H1 (cell line): ENCODE results near the gene CREB1. TPM values are rescaled to one million over a fixed set of nuclear protein-coding genes. Genes with fewer than 3 reads are reported as not detected.

Source experiments
- ATF2 ChIP-seq: IDR thresholded peaks from 2 replicates; pipeline ENCODE4 v1.6.1; 2012; ENCODE audit warnings: low read length, inconsistent platforms
- CHD7 ChIP-seq: fragments of 300-600 bp; sonication (generic); IDR thresholded peaks from 2 replicates; pipeline ENCODE4 v1.7.1; 2012; ENCODE audit warnings: low read length, moderate library complexity, mild to moderate bottlenecking, inconsistent platforms; ENCODE audit not compliant: insufficient replicate concordance
- EP300 ChIP-seq, 2 experiments: IDR thresholded peaks; 1 replicate in 1 of 2; 2 replicates in 1 of 2; pipeline ENCODE4 v1.6.1; 2011 to 2012; ENCODE audit warnings: low read depth in 2 of 2, low read length in 2 of 2, mild to moderate bottlenecking in 2 of 2, borderline replicate concordance in 1 of 2, inconsistent platforms in 1 of 2, moderate library complexity in 1 of 2
- GABPA ChIP-seq: IDR thresholded peaks from 2 replicates; pipeline ENCODE4 v1.6.1; 2011; ENCODE audit warnings: mild to moderate bottlenecking, low read length, moderate library complexity, borderline replicate concordance; ENCODE audit not compliant: insufficient read depth
- HDAC6 ChIP-seq: IDR thresholded peaks from one replicate; pipeline ENCODE4 v1.7.1; 2012; ENCODE audit warnings: low read depth, mild to moderate bottlenecking, inconsistent platforms, low read length, moderate library complexity
- MAX ChIP-seq: IDR thresholded peaks from 2 replicates; pipeline ENCODE4 v1.6.1; 2012; ENCODE audit warnings: inconsistent platforms
- POLR2AphosphoS5 ChIP-seq: IDR thresholded peaks from 2 replicates; pipeline ENCODE4 v1.6.1; 2011; ENCODE audit warnings: low read depth, low read length
- RAD21 ChIP-seq, 2 experiments: IDR thresholded peaks in 1 of 2; conservative IDR thresholded peaks in 1 of 2; 2 replicates each; pipeline ENCODE4 v1.6.1; 2011; ENCODE audit warnings: low read depth in 2 of 2, low read length in 2 of 2, improper control_type of control experiment in 1 of 2, inconsistent platforms in 1 of 2, mild to moderate bottlenecking in 1 of 2, moderate library complexity in 1 of 2
- YY1 ChIP-seq: IDR thresholded peaks from 2 replicates; pipeline ENCODE4 v1.6.1; 2011; ENCODE audit warnings: low read depth, mild to moderate bottlenecking, low read length
- polyA plus RNA-seq, 7 experiments: library from polyadenylated mRNA; depleted of rRNA in 3 of 7; stranded (reverse) in 5 of 7; unstranded in 2 of 7; fragments of >200 nt in 5 of 7; fragments of 200-250 nt in 2 of 7; gene quantifications; 1 replicate in 5 of 7; 2 replicates in 1 of 7; 4 replicates in 1 of 7; pipeline versions ENCODE4 v1.2.1 to v1.2.3, GENCODE V29; 2011 to 2013; ENCODE audit warnings: missing spikeins in 2 of 7, mixed read lengths in 2 of 7
- total RNA-seq: library from RNA; stranded (reverse); fragmentation: NEBNext Ultra II Directional; extraction: Animal tissue kit (Norgen Biotek cat#: 25700); gene quantifications from 2 replicates; pipeline ENCODE4 v1.2.1, GENCODE V29; 2021

Gene CREB1
- total and polyA plus RNA-seq, 2 of the 8 experiments (the other 6 are each of a cell fraction or from before 2014, with no cell fraction given): 46.3 to 99.0 TPM

GRCh38 chr2:207490441-207490840, 39.3 kb upstream of the CREB1 start (continued):
- no peak for TF ChIP-seq CHD7
- TF ChIP-seq ATF2: no peak
- TF ChIP-seq GABPA: no peak
- no peak for TF ChIP-seq YY1
- TF ChIP-seq RAD21 (IDR thresholded peaks at IDR 0.05 in 1 of 2, conservative IDR thresholded peaks at IDR 0.05 in 1 of 2; ENCODE audit: low read depth in 2 of 2, low read length in 2 of 2): no peak
- no peak for TF ChIP-seq MAX
- no peak for TF ChIP-seq POLR2AphosphoS5
- no peak for TF ChIP-seq HDAC6
- TF ChIP-seq EP300 (IDR thresholded peaks at IDR 0.05; ENCODE audit: borderline replicate concordance in 1 of 2, low read depth in 2 of 2, low read length in 2 of 2): no peak
